ENCODE data around the gene GATA5.
"Not testable (repeated sequence)": the region's sequence is repeated elsewhere in the genome, so short reads cannot be mapped to it uniquely, and the experiment has no call there.

GATA5 gene

DNA sequence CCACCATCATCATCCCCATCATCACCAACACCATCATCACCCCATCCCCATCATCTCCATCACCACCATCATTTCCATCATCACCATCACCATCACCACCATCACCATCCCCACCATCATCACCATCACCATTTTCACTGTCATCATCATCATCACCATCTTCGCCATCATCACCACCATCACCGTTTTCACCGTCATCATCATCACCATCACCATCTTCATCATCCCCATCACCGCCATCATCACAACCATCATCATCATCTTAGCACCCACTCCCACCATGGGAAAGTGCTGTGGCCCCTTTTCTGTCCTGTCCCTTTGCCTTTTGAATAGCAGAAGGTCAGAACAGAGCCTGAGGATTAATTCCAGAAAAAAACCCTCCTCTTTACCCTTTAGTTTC lies 28.5 kb upstream of the GATA5 start:
- no peak for DNase-seq (ENCODE audit: low read depth in 2 of 2)

DNA sequence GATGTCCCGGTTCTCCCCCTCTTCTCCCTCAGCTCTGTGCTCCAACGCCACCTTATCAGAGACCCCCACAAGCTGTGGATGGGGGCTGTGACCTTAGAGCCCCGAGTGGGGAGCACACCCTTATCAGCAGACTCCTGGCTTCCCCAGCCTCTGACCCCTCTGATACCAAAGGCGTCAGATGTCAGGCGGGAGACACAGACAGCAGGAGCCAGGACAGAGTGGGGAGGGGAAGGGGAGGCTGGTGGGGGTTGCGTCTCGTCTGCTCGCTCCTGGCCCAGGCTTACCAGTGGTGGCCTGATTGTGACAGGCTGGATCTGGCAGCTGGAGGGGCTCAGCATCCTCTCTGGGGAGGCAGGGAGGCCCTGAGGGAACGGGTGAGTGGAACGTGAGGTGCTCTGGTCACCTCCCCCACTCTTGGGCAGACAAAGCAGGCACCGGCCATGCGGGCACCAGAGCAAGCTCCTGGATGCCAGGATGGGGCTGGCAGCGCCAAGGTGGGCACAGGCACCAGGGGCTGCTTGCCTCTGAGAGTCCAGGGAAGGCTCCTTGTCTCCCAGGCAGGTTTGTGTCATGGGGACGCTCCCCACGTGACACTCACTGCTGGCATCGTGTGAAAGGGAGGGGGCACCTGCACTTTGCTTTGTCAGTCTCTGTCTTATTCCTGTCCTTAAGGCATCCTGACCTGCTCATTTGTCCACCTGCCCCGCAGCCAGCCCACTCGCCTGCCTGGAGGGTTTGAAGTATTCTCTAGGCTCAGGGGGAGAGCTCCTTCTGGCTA lies 27.8 kb upstream of the GATA5 start:
- no peak for DNase-seq (ENCODE audit: low read depth in 2 of 2)

DNA sequence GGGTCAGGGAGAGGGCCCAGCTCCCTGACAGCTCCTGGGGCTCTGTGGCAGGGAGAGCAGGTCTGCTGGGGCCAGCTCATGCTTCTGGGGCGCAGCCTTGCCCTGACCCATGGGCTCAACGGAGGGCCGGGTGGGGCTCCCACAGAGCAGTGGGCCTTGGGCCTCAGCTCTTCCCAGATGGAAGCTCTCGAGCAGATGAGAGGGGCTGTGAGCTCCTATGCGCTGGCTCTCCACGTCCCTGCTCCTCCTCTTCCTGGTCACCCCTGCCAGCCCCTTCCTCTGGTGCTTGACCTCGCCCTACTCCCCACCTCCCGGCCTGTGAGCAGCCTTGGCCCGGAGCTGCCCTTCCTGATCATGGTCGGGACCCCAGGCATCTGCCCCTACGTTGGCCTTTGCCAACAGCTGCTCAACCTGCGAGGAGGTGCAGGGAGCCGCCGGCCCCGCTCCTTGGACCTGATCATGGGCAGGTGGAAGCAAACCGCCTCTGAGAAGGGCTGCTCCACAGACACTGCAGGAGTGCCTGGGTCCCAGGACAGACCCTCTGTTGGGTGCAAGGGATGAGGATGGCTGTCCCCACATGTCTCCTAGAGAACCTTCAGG lies 26.8 kb upstream of the GATA5 start:
- DNase-seq (ENCODE audit: low read depth in 2 of 2), result no peak

DNA sequence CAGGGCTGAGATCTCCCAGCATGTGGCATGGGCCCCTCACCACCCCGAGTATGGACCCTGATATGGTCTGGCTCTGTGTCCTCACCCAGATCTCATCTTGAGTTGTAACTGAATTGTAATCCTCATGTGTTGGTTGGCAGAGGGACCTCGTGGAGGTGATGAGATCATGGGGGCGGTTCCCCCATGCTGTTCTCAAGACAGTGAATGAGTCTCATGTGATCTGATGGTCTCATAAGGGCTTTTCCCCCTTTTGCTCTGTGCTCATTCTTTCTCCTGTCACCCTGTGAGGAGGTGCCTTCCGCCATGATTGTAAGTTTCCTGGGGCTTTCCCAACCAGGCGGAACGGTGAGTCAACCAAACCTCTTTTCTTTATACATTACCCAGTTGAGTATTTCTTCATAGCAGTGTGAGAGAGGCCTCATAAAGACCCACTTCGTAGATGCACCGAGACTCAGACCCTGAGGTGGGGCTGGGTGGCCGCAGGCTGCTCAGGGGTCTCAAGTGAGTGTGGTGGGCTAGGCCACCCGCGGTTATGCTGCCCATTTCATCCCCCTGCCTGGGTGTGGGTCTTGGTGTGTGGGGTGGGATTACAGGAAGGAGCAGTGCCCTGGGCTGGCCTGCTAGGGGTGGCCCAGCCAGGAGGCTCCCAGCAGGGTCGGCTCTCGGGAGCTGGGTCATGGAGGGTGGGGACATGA lies 26.2 kb upstream of the GATA5 start:
- peak; percentile 30 to 37 for DNase-seq (ENCODE audit: low read depth in 2 of 2)

DNA sequence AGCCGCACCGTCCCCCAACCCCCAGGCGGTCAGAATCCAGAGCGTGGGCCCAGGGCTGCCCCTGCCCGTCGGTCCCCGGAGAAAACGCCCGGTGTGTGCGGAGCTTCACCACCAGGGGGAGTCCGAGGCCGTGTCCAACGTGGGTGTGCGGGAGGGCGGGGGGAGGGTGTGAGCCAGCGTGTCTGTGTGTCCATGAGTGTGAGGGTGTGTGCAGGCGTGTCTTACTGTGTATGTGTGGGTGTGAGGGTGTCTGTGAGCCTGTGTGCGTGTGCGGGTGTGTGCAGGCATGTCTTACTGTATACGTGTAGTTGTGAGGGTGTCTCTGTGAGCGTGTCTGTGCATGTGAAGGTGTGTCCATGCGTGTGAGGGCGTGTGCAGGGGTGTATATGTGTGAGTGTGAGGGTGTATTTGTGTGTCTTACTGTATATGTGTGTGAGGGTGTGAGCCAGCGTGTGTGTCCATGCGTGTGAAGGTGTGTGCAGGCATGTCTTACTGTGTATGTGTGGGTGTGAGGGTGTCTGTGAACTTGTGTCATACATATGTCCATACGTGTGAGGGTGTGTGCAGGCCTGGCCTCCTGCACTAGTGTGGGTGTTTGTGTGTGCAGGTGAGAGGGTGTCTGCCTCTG lies 24.6 kb upstream of the GATA5 start:
- DNase-seq (ENCODE audit: low read depth in 2 of 2), result peak; percentile 63 to 80

DNA sequence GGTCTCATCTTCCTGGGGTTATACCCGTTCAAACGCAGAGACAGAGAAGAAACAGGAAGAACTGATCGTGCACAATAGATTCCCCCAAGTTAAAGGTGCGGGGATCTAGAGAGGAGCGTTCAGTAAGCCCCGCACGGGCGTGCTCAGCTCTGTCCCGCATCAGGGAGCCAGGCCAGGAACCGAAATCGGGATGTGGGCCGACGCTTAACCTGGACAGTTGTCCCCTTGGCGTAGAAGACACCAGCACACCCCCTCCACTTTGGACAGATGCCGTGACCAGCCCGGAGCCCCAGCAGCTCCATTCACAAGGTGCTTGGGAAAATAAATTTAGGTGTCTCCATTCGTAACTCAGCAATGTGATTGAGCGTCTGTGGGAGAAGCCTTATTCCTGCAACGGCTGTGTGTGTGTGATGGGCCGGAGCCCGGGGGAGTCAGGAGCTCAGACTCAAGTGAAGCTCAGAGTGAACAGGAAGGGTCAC lies 24.0 kb upstream of the GATA5 start:
- no peak for DNase-seq (ENCODE audit: low read depth in 2 of 2)

DNA sequence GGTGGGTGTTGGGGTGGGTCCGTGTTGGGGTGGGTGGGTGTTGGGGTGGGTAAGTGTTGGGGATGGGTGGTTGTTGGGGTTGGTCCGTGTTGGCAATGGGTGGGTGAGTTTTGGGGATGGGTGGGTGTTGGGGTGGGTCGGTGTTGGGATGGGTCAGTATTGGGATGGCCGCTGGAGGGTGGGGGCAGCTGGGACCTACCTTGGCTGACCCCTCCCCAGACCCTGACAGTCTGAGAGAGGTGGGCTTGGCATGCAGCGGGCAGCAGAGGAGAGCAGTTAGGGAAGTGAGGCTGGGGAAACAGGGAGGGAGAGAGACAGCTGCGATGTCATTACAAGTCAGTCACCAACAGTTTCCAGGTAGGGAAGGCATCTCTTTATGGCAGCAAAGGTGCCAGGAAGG lies 23.1 kb upstream of the GATA5 start:
- DNase-seq (ENCODE audit: low read depth in 2 of 2), result no peak

DNA sequence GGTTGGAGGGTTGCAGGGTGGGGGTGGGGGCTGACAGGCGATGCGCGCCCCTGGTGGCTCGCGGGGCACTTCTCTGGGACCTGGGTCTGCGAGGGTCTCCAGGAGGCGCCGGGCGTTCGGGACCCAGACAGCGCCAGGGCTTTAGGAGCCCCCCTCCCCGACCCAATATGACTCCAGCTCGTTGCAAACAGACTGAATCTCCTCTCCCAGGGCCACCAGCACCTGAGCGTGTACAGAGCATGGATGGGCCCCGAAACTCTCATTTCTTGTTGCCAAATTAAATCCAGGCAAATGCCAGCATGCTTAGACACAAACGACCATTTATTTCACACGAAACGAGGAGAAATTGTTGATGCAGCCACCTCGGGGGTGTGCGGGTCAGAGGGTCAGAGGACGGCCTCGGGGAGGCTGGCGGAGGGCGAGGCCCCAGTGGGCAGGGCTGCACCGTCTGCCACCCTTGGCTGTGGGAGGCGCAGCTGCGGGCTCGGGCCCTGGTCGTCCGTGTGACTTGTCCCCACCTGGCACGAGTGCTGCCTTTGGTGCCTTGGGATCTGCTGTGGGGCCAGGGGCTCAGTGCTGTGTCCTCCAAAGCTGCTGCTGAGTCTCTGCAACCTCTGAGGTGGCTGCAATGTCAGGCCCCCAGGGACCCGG lies 20.9 kb upstream of the GATA5 start:
- no peak for DNase-seq (ENCODE audit: low read depth in 2 of 2)

DNA sequence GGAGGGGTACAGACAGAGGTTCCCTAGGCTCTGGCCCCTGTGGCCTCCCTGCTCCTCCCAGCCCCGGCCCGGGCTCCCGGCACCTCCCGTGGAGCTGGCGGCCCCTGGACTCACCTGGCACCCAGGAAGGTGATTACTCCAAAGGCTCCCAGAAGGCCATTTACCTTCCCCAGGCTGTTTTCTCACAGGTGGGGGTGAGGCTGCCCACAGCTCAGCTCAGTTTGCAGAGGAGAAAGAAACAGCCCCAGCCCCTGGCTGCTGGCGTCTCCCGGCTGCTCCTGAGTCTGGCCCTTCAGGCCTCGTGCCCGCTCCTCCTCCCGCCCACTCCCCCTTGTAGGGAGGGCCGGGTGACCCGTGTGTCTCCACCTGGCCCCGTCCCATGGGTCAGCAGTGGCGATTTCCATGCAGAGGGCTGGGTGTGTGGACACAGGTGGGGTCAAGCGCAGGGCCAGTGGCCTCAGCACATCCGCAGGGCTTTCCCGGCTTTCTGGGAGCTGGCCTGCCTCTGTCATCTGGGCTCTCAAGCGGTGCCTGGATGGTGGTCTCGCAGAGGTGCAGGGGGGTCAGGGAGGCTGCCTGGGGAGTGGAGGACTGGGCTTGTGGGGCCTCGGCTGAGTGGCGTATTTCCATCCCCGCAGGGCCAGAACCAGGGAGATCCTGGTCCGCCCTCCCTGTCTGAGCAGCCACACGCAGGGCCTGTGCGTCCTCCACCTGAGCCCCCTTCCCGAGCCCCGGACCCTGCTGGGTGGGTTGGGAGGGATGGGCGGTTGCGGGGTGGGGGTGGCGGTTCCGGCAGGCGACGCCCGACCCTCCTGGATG lies 20.2 kb upstream of the GATA5 start:
- no peak for DNase-seq (ENCODE audit: low read depth in 2 of 2)

DNA sequence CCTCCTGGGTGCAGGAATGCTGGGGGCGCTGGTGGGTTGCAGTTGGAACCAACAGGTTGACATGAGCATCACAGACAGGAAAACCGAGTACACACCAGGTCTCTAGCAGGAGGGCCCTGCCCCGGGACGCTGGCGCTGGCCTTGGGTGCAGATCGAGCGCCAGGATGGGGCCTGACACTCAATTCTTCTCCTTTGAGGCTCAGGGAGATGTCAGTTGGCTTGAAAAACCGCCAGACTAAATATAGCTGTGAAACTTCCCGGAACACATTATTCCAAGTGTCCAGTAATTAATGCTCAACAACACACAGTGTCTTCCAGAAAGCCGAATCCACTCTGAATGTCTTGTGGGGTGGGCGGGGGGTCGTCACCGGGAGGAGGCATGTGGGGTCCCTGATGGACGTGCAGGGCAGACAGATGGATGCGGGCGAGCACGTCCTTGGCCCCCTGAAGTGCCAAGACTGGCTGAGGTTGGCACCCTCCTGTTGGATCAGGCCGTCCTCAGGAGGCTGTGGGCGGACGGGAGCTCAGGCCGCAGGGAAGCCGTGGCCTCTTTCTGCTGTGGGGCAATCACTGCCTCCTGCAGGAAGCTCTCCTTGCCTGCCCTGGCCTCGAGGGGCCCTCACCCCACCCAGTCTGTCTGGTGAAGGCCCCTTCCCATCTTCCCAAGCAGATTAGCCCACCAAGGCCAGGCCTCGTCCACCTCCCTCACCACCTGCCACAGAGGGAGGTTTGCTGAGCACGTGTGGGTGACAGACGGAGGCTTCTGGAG lies 19.4 kb upstream of the GATA5 start:
- DNase-seq (ENCODE audit: low read depth in 2 of 2), result no peak

DNA sequence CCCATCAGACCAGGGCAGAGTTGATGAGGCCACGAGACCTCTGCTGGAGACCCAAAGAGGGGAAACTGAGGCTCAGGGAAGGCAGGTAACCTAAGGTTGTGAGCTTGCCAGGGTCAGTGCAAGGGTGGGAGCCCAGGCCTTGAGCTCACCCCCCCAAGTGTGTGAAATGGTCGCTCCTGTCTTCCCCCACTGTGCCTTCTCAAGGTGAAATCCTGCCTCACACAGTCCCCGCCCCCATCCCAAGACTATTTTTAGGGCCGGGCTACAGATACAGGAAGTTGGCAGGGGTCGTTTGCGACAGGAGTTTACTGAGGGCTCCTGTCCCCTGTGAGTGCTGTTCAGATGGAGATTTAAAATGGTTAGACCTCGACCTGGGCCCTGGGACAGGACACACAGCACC lies 18.7 kb upstream of the GATA5 start:
- DNase-seq (ENCODE audit: low read depth in 2 of 2), result no peak

DNA sequence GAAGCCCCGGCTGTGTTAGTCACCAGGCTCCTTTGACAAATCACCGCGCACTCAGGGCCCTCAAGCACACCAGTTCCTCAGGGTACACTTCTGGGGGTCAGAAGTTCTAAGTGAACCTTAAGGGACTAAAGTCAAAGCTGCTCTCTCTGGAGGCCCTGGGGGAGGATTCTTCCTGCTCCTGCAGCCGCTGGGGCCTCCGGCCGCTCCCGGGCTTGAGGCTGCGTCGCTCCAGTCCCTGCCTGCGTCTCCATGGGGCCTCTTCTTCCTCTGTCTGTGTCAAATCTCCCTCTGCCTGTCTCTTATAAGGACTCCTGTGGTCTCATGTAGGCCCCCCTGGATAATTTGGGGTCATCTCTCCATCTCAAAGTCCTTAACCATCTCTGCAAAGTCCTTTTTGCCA lies 18.1 kb upstream of the GATA5 start:
- no peak for DNase-seq (ENCODE audit: low read depth in 2 of 2)

DNA sequence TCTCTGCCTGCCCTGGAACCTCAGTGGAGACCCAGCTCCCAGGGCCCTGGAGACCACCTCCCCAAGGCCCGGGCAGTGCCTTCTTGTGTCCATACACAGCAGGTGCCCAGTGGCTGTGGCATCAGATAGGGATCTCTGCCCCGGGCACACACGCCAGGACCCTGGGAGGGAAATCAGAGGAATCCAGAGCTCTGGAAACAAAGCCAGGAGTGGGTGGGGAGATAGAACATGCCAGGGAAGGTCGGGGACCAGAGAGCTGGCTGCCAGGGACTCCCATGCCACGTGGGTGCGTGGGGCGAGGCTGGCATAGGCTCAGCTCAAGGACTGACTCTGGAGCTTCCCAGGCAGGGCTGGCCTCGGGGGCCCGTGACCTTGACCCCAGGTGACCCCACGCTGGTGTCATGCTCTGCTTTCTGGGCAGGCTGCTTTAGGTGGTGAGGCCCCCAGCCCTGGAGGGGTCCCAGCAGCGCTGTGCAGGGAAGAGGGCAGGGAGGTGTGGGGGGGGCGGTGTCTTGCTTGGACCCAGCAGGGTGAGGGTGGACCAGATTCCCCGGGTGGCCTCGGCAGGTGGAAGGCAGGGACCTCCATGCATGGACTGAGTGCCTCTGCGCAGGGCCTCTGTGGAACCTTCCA lies 17.6 kb upstream of the GATA5 start:
- DNase-seq (ENCODE audit: low read depth in 2 of 2), result no peak

DNA sequence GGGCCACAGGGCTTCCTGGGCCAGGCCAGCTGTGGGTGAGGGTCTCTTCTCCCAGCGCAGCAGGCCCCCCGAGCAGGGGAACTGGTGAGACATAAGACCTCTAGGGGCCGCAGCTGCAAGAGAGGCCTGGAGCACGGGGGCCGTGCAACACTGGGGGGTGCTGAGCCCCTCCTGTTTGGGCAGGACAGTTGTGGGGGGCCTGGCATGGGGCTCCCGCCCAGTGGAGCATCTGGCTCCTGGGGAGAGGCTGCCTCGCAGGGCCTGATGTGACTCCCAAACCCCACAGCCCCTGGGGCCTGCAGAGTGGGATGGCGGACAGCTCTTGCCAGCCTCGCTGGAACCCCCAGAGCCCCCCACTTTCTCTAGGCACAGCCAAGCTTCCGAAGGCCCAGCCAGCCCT lies 16.9 kb upstream of the GATA5 start:
- DNase-seq (ENCODE audit: low read depth in 2 of 2), result no peak

DNA sequence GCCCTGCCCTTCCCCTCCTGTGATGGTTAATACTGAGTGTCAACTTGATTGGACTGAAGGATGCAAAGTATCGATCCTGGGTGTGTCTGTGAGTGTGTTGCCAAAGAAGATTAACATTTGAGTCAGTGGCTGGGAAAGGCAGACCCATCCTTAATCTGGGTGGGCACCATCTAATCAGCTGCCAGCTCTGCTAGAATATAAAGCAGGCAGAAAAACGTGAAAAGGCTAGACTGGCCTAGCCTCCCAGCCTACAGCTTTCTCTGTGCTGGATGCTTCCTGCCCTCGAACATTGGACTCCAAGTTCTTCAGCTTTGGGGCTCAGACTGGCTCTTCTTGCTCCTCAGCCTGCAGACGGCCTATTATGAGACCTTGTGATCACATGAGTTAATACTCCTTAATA lies 15.0 kb upstream of the GATA5 start:
- not testable (repeated sequence) for DNase-seq (ENCODE audit: low read depth in 2 of 2)

DNA sequence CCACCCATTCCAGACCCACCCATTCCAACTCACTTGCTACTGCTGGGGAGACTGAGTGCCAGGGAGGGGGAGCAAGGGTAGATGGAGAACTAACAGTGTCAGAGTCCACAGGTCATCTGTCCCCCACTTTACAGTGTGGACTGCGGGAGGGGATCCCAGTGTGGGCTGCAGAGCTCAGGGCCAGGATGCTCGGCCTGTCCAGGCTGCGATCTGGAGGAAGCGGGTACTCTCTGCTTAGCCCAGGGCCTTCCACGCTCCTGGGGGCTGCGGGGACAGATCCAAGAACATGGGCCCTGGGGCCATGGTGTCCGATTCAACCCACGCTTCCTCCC lies 14.1 kb upstream of the GATA5 start:
- DNase-seq (ENCODE audit: low read depth in 2 of 2), result no peak

DNA sequence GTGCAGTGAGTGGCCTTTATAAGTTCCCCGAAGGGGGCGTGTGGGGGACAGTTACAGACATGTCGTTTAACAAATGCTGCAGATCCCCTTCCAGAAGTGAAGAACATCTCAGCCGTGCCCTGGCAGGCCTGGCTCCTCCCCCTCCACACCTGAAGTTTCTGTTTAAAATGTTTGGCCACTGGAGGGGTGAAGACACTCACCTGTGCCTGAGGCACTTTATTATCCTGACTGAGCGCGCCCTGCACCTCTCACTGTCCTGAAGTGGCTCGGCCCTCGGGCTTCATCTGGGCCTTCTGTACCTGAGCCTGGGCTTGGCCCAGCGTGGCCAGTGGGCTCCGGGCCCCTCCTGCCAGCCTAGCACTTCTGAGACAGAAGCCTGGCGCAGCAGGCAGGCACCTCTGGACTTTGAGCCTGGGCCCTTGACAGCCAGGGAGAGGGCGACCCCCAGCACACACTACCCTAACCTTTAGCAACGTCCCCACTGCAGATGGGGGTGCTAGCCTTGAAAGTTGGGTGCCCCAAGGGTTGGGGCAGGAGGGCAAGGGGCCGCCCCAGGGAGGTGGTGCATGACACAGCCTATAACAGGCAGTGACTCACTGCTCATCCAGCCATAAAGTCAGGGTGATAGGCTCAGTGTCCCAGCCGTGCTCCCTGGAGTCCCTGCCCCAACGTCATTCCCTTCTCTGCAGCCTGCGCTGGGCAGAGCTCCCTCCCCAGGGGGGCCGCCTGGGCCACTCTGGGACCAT lies 13.6 kb upstream of the GATA5 start:
- DNase-seq (ENCODE audit: low read depth in 2 of 2), result no peak

DNA sequence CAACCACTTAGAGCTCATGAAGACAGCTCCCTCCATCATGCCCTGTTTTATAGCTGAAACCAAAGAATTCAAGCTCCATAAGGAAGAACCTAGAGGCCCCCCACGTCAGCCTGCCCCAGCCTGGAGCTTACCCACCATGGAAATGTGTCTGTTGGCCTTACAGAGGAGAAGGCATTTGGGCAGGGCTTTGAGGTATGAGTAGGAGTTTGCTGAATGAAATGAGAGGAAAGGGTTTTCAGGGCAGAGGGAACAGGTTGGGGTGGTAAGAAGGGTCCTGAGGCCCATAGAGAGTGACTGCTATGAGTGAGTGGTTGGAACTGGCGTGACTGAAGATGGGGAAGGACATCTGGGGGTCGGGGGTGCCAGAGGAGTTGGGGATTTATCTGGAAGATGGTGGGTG lies 12.7 kb upstream of the GATA5 start:
- DNase-seq (ENCODE audit: low read depth in 2 of 2), result no peak

All from stimulated activated CD4-positive, alpha-beta T cell treated with anti-CD3 and anti-CD28 coated beads, Interleukin-1b, Interleukin-23, amount 100 ng/mL, for 1 hour (primary cell).